HG03442 (cell line): ENCODE results near the gene CASKIN1.

Source experiments
- ATAC-seq: cut with Tn5 transposase; IDR thresholded peaks from one replicate; pipeline ENCODE4 v1.9.1; 2021; ENCODE audit warnings: mild to moderate bottlenecking, moderate library complexity; ENCODE audit not compliant: unreplicated experiment

Gene CASKIN1

DNA sequence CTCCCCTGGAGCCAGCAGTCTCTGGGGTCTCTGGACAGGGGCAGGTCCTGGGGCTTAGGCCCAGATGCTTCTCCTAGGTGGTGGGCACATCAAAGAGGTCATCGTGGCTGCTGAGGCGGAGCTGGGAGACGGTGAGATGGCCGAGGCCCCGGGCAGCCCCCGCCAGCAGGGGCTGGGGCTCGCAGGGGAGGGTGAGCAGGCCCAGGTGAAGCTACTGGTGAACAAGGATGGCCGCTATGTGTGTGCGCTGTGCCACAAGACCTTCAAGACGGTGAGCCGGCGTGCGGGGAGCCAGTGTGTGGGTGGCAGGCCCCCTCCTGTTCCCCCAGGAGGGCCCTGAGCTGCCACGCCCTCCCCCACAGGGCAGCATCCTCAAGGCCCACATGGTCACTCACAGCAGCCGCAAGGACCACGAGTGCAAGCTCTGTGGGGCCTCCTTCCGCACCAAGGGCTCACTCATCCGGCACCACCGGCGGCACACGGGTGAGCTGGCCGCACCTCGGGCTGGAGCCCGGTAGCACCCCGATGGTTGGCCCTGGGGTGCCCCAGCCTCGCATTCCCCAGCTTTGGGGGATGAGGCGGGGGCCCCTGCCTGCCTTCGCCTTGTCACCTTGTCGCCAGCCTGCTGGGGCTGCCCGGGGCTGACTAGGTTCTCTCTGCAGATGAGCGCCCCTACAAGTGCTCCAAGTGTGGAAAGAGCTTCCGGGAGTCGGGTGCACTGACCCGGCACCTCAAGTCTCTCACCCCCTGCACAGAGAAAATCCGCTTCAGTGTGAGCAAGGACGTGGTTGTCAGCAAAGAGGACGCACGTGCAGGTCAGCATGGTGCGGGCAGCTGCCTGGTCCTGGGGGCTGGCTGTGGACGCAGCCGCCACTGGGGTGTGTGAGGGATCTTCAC lies 35.9 kb upstream of the CASKIN1 start:
- no peak for ATAC-seq

DNA sequence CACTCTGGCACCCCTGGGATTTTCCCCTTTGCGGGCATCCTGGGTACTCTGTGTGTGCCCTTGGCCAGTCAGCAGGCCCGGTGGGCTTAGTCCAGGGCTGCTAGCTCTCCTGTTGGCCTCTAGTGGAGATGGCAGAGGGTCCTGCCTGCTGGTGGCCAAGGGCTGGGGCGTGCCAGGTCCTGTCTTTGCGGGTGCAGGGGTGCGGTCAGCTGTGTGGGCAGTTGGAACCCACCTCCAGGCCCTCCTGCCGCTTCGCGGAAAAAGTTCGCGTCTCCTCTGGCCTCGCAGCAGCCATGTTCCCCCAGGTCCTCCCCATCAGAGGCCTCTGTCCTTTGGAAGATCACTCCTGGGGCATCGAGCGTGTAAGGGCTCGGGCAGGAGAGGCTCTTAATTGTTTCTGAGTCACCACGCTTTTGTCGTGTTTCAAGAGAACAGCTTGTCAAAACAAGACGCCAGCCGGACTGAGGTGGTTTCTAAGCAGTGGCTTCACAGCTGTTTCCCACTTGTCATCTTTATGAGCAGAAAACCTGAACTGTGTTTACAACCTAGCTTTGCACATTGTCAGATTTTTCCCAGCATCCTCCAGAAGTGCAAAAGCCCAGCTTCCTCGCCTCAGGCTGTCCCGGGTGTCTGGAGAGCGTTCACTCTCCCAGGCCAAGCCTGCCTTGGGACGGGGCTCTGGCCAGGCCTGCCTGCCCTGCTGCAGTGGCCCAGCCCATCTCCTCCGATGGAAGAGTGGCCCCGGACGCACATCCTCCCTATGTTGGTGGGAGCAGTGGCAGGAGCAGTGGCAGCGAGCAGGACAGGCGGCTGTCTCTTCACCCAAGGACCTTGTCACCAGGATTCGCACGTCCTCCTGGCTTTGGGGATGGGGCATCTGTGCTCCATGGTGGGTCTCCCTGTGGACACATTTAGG lies 34.9 kb upstream of the CASKIN1 start:
- no peak for ATAC-seq

DNA sequence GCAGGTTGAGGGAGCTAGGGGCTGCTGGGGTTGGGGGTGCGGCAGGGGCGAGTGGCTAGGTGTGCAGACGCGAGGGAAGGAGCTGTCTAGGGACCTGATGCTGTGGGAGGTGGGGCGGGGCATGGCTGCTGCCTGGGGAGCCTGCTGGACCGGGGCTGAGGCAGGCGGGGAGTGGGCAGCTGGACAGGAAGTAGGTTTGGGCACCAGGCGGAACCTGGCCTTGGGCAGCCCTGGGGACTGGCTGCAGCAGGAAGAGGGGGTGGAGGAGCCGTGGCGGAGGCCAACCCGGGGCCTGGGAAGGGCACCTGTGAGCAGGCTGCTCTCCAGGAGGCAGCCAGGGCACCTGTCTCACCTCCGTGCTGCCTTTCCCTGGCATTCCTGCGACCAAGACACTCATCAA lies 34.0 kb upstream of the CASKIN1 start:
- no peak for ATAC-seq

DNA sequence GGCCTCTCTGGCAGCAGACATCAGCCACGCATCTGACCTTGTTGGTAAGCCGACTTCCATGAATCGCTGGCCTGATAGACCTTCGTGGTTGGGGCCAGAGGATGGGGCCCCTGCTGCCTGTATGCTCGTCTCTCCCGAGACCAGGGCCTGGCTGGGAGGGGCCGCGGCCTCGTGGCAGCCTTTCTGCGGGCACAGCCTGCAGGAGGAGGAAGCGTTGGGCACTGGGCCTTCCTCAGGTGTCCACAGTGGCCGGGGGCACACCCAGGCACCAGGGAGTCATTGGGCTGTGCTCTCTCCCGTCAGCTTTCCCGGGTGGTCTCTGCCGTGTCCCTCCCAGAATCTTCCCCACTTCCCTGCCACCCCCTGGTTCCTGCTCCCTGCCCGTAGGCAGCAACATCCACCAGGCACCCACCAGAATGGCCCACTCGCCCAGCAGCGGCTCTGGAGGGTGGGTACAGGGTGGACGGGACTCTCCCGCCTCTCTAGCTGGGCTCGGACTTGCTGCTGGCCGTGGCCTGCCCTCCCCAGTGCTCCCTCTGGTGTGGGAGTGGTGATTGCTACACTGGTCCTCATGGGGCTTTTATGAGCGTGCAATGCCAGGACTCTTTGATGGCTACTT lies 33.3 kb upstream of the CASKIN1 start:
- ATAC-seq: no peak

DNA sequence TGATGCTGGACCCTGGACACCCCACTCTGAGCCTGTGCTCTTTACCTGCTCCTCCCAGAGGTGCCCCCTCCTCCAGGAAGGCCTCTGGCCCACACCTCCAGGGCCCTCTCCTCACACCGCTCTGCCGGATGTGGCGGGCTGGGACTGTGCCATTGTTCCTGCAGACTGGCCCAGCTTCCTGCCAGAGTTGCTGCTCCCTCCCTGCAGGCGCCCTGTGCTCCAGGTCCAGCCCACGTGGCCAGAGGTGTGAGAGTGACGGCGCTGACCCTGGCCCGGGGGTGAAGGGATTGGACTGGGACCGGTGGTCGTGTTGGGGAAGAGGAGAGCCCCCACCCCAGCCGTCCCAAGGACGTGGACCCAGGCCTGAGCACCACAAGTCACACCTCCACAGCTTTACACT lies 32.7 kb upstream of the CASKIN1 start:
- ATAC-seq: no peak

DNA sequence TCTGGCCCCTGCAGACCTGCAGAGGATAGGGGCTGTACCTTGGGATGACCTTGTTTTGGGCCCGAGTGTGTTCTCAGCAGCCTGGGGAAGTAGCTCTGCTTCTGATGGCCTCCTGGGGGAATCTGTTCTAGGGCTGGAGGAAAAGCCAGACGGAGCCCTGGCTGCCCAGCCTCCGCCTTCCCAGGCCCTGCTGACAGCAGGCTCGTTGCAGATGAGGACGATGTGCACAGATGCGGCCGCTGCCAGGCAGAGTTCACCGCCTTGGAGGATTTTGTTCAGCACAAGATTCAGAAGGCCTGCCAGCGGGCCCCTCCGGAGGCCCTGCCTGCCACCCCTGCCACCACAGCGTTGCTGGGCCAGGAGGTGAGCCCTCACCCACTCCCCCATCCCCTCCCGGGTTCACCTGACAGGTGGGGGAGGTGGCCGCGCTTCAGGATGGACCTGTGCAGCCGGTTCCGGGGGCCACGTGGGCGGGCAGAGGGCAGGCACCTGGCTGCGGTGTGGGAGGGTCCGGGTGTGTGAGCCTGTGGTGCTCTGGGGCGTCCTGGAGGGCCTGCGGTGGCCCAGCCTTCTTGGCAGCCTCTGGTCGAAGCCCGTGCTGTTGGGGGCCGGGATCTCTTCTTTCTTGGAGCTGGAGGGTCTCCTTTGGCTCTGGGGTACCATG lies 31.9 kb upstream of the CASKIN1 start:
- ATAC-seq: no peak

DNA sequence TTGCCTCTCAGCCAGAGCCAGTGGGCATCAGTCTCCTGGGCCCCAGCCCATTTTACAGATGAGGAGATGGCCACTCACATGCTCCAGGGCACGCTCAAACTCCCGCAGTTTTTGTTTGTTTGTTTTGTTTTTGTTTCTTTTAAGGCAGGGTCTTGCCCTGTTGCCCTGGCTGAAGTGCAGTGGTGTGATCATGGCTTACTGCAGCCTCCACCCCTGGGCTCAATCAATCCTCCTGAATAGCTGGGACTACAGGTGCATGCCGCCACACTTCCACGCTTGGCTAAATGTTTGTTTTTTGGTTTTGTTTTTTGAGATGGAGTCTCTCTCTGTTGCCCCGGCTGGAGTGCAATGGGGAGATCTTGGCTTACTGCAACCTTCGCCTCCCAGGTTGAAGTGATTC lies 30.5 kb upstream of the CASKIN1 start:
- no peak for ATAC-seq

DNA sequence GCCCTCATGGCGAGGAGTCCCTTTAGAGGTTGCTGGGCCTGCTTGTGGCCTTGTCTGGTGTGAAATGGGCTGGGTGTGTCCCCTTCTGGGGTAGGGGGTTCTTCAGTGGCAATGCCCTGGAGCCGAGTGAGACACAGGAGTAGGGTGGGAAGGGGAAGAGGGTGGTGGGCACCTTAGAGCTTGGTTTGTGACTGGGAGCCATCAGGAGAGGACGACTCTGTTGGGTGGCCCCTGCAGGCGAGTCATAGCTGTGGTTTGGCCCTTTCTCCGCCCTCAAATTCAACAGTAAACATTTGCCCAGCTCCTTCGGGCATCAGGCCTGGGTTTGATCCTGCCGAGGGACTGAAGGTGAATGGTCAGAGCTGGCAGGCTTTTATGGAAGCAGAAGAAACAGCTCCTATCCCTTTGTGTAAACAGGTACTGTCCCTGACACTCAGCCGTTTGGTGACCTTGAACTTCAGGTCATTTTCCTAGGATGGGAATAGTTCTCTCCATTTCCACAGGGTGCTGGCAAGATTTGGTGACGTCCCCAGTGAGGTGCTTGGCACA lies 29.9 kb upstream of the CASKIN1 start:
- no peak for ATAC-seq

DNA sequence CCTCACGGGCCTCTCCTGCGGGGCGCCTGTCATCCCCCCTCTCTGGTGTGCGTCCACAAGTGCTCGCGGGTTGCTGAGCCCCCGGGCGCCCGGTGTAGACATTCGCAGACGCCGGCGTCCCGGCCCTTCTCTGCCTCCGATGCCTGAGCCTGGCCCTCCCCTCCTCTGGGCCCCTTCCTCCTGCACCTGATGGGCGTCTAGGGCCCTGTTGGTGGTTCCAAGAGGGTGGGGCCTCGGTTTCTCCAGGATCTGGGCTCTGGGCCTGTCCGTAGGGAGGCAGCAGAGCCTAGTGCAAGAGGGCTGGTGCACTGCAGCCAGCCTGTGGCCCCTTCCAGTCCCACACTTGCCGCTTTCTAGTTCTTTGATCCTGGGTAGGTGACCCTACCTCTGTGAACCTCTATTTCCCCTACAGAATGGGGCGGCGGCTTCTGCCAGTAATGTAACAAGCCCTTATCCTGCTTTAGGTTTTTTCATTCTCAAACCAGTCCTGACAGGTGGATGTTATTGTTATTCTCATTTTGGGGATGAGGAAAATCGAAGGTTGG lies 27.6 kb upstream of the CASKIN1 start:
- ATAC-seq: peak; percentile 10

DNA sequence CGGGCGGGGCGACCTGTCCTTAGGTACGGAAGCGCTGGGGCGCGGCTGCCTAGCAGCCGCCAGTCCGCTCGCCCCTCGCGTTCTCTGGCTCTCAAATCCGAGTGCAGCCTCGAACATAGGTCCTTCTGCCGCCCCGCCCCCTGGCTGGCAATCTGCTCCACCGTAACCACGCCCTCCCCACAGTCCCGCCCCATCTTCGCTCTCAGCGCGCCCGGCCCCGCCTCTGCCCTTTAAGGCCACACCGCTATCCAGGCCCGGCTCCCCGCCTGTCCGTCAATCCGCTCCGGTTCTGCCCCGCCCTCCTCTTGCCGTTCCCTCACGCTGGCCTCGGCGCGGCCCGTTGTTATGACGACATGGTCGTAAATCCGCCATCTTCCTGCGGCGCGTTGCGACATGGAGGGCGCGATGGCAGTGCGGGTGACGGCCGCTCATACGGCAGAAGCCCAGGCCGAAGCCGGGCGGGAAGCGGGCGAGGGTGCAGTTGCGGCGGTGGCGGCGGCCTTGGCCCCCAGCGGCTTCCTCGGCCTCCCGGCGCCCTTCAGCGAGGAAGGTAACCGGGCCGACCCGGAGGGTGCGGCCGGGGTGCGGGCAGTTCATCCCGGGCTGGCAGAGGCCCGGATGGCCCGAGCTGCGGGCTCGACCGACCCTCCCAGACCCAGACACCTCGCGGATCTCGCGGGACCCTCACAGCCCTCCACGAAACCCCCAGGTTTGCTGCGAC lies 27.0 kb upstream of the CASKIN1 start, which contains the start of gene E4F1:
E4F1 (plus strand) TSS at position 371 of the 721 bp plus-strand sequence; CDS start at position 394, 23 bp downstream.
- peak; percentile 92 for ATAC-seq

DNA sequence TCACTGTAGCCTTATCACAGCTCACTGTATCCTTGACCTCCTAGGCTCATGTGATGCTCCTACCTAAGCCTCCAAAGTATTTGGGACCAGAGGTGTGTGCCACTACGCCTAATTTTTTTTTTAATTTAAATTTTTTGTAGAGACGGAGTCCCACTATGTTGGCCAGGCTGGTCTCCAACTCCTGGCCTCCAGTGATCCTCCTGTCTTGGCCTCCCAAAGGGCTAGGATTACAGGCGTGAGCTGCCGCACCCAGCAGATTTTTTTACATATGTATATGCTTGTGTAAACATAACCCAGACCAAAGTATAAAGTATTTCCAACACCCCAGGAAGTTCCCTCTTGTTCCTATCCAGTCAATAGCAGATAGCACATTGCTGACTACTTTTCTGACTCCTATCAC lies 19.9 kb upstream of the CASKIN1 start:
- ATAC-seq: no peak

DNA sequence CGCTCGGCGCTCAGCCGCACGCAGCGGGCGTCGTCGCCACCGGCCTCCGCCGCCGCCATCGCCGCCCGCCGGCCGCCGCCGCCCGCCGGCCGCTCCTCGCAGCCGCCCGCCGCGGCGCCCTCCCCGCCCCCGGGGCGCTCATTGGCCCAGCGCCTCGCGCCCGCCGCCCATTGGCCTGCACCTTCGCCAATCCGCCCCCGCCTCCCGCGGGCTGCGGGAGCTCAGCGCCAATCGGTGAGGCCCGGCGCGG lies 18.2 kb upstream of the CASKIN1 start, which contains the start of gene PGP:
PGP (minus strand) TSS at position 122 of the 250 bp plus-strand sequence; CDS start at position 59, 63 bp downstream.
- ATAC-seq: peak; percentile 82

DNA sequence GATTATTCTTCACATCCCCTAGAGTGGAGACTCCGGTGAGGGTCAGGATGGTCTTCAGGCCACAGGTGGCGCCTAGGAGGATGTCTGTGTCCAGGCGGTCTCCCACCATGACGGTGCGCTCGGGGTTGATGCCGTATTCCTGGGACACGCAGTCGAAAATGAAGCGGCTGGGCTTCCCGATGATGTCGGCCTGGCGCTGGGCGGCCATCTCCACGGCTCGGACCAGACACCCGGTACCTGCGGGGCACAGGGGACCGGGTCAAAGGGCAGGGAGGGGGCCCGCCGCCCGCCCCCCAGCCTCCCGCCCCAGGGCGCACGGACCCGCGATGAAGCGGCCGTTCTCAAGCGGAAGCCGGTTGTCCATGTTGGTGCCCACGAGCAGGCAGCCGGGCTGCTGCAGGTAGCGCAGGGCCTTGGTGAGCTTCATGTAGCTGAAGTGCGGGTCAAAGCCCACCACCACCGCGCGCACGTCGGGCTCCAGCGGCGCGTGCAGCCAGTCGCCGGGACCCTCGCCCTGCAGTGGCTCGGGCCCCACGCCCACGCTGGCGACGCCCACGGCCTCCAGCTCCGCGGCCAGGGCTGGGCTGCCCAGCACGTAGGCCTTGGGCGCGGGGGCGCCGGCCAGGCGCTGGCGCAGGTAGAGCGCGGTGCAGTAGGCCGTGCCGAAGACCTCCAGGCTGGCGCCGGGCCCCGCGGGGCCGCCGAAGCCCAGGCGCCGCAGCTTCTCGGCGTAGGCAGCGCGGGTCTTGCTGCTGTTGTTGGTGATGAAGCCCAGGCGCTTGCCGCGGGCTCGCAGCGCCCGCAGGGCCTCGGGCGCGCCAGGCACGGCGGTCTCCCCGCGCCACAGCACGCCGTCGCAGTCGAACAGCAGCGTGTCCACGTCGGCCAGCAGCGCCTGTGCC lies 17.7 kb upstream of the CASKIN1 start:
- peak; percentile 17 for ATAC-seq

DNA sequence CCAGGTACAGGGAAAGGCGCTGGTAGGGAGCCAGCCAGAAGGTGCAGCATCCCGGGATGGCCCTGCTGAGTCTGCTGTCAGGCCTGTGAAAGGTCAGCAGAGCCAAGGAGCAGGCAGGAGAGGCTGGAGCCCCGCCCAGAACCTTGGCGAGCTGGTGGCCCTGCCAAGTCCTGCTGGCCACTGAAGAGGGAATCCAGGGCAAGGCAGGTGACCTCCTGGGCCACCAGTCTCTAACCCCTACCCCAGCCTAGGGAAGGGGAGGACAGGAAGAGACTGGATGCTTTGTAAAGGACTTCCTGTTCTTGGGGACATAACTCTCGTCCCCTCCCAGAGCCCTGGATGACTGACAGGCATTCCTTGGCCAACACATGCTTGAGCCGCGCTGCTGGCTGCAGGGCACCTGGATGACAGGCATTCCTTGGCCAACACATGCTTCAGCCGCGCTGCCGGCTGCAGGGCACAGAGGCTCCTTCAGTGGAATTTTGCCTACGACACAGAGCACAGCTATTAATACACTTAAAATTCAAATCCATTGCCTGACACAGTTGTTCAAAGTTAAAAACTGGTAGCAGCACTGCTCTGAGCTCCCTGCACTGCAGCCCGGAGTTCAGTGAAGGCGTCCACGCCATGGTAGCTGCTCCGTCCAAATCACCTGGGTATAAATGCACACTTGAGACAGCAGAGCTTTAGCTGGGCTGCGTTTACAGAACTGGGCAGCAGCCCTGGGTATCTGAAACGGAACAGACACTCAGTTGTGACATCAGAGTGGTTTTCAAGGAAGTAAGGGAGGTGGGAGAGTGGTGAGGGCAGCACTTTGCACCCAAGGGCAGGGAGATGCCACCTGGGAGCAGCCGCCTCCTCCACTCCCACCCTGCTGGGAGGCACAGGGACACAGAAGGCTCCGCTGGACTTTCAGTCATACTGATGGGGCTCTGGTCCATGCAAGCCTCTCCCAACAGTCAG lies 16.2 kb upstream of the CASKIN1 start:
- no peak for ATAC-seq

DNA sequence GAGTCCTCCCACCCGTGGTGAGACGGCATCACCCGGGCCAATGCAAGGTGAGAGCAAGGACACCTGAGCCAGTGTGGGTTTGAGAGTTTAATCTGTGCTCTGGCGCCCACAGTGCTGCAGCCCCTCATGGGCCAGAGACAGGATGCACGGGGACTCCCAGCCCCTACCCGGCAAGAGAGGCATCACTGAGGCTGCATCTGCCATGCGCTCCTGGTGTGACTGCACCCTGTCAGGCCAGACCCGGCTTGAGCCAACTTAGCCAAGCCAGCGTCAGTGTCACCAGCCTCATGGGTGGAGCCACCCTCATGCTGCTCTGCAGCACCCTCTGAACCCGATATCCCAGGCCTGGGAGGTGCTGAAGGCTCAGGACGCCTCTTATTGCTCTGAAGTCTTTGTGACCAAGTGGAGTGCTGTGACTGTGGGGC lies 15.5 kb upstream of the CASKIN1 start:
- ATAC-seq: no peak

DNA sequence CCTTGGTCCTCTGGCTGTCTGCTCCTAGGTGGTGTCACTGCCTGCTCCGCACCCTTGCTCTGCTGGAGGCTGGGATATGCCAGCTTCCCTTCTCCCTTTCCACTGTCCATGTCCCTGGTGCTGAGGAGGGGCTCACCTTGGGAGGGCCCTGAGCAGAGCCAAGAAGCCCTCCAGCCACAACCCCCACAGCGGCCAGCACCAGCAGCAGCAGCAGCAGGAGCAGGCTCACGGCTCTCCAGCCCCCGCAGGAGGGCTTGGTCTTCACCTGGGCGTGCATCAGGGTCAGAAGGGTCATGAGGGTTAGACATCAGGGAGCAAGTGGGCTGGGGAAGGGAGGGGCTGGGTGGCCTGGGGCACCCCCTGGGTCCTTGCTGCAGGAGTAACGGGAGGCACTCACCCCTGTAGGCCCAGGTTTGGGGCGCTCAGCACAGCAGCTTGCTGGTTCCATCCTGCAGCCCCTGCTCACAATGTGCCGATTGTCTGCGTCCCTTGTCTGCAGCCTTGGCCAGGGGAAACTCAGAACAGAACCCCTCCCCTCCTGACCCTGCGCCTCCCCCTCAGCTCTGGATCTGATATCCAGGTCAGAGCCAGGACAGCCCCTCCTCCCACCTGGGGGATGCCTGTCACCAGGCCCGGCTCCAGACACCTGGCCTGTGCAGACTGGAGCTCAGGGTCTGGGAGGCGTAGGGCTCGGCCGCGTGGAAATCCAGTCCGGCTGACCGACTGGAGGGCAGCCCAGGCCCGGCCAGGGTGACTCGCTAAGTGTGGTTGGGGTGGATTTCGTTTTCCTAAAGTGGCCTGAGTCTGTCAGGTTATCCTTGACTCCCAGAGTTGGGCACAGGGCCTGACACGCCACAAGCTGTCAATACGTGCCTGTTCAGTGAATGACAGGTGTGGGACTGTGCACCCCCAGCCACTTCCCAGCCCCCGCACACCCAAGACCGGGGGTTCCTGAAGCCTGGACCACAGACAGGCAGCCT lies 14.3 kb upstream of the CASKIN1 start, which contains the start of gene BRICD5:
BRICD5 (minus strand) TSS at position 478 of the 980 bp plus-strand sequence; CDS start at position 448, 30 bp downstream.
- ATAC-seq: no peak
